Fibroblast of villous mesenchyme (primary cell): ENCODE measurements around the gene CALM1. TPM values are rescaled to one million over a fixed set of nuclear protein-coding genes. Genes with fewer than 3 reads are reported as not detected.
A peak's percentile ranks its signal among the peaks of the same experiment; 100 is the strongest.

ENCODE experiments used
- DNase-seq: peaks from one replicate; pipeline ENCODE4 v3.0.0-alpha.2; 2010; ENCODE audit warnings: low read depth
- H3K4me3 ChIP-seq: 2 replicates; pipeline ENCODE4 v1.5.1; 2011; ENCODE audit warnings: low read depth, mild to moderate bottlenecking, low read length
- total RNA-seq: library from RNA; depleted of rRNA; stranded (reverse); fragments of >200 nt; gene quantifications from 2 replicates; pipeline ENCODE4 v1.2.3, GENCODE V29; 2012
- TF ChIP-seq, protein P1 (sequence below): IDR thresholded peaks from 2 replicates; pipeline ENCODE4 v1.5.1; 2012; ENCODE audit warnings: low read depth, mild to moderate bottlenecking, low read length; ENCODE audit not compliant: insufficient read depth

Gene CALM1
- 173 and 286 TPM in 2 replicates for total RNA-seq

GRCh38 chr14:90396341-90397339 lies at the start of gene CALM1:
Gene CALM1 (plus strand): TSS chr14:90397029. CDS start chr14:90397231, 202 bp downstream.
- peak within 1 kb of the TSS; percentile 98 for H3K4me3 ChIP-seq

GRCh38 chr14:90348270-90348669 lies 48.6 kb upstream of the CALM1 start:
- no peak for DNase-seq
- TF ChIP-seq, protein P1, sequence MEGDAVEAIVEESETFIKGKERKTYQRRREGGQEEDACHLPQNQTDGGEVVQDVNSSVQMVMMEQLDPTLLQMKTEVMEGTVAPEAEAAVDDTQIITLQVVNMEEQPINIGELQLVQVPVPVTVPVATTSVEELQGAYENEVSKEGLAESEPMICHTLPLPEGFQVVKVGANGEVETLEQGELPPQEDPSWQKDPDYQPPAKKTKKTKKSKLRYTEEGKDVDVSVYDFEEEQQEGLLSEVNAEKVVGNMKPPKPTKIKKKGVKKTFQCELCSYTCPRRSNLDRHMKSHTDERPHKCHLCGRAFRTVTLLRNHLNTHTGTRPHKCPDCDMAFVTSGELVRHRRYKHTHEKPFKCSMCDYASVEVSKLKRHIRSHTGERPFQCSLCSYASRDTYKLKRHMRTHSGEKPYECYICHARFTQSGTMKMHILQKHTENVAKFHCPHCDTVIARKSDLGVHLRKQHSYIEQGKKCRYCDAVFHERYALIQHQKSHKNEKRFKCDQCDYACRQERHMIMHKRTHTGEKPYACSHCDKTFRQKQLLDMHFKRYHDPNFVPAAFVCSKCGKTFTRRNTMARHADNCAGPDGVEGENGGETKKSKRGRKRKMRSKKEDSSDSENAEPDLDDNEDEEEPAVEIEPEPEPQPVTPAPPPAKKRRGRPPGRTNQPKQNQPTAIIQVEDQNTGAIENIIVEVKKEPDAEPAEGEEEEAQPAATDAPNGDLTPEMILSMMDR: no peak
- no peak overlapping the region for H3K4me3 ChIP-seq

More at GRCh38 chr14:90396341-90397339, at the start of gene CALM1:
- DNase-seq: peak; percentile 94
- TF ChIP-seq, protein P1: no peak

- no peak overlapping the region for H3K4me3 ChIP-seq
- DNase-seq: no peak
- TF ChIP-seq, protein P1: no peak
Observed at GRCh38 chr14:90349739-90350138, 47.1 kb upstream of the CALM1 start.

DNA sequence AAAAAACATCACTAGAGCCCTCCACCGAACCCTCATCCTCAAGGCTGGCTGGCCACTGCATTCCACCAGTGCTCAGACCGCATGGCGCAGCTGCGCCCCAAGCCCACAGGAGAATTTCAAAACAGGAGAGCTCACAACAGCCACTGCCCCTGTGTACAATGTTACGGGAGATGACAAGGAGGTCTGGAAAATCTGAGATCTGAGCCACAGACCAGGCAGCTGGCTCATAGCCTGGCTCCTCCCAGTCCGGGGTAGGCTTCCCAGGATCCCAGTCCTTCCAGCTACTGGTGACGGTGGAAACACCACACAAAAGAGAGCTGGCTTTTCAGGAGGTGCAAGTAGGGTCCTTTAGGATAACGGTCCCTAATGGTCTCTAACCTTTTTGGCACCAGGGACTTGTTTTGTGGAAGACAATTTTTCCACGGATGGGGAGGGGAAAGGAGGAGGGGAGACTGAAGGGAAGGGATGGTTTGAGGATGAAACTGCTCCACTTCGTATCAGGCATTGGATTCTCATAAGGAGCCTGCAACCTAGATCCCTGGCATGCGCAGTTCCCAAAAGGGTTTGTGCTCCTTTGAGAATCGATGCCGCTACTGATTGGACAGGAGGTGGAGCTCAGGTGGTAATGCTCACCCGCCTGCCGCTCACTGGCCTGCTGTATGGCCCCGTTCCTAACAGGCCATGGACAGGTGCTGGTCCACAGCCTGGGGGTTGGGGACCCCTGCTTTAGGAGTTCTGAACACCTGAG lies 42.1 kb upstream of the CALM1 start:
- TF ChIP-seq, protein P1: no peak
- DNase-seq: peak; percentile 44
- no peak overlapping the region for H3K4me3 ChIP-seq

GRCh38 chr14:90355540-90356518 lies 41.0 kb upstream of the CALM1 start:
- TF ChIP-seq, protein P1: no peak
- no peak for DNase-seq

DNA sequence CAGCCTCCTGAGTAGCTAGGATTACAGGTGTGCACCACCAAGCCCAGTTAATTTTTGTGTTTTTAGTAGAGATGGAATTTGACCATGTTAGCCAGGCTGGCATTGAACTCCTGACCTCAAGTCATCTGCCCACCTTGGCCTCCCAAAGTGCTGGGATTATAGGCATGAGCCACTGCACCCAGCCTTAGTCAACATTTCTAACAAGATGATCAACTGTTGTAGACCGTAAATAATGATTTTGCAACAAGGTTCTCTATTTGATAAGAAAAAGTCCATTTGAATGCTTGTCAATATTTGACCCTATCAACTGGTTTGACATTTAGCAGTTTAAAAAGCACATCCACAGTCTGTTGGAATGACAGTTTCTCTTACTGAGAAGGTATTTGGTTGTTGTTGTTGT lies 39.9 kb upstream of the CALM1 start:
- TF ChIP-seq, protein P1: no peak
- DNase-seq: no peak
- no peak overlapping the region for H3K4me3 ChIP-seq

More at GRCh38 chr14:90355540-90356518, 41.0 kb upstream of the CALM1 start:
- H3K4me3 ChIP-seq: no peak overlapping the region
